HG03135 (cell line): Measurements from ENCODE around the gene CEACAM16.
A peak's percentile ranks its signal among the peaks of the same experiment; 100 is the strongest.

ENCODE experiments used
- ATAC-seq: cut with Tn5 transposase; IDR thresholded peaks from one replicate; pipeline ENCODE4 v1.9.1; 2021; ENCODE audit warnings: mild to moderate bottlenecking, moderate library complexity; ENCODE audit not compliant: unreplicated experiment

The CEACAM16 gene

DNA sequence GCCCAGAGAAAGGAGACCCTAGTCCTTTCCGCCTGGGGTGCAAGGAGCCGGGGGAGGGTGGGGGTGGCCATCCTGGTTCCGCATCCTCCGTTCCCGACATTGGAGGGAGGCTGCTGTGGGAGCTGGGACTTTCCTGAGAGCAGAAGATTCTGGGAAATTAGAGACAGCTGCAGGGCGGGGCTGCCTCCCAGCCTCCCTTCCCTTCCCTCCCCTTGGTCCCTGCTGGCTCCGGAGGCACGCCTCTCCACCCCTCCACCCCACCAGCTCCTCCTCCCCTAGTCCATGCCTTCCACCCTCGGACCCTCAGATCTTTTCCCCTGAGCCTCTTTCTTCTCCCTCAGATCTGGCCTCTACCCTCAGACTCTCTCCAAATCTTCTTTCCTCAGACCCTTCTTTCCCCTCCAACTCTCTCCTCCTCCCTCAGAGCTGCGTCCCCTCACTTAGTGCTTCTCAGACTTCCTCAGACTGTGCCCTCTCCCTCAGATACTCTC lies 46.4 kb downstream of the CEACAM16 start:
- ATAC-seq, result no peak

DNA sequence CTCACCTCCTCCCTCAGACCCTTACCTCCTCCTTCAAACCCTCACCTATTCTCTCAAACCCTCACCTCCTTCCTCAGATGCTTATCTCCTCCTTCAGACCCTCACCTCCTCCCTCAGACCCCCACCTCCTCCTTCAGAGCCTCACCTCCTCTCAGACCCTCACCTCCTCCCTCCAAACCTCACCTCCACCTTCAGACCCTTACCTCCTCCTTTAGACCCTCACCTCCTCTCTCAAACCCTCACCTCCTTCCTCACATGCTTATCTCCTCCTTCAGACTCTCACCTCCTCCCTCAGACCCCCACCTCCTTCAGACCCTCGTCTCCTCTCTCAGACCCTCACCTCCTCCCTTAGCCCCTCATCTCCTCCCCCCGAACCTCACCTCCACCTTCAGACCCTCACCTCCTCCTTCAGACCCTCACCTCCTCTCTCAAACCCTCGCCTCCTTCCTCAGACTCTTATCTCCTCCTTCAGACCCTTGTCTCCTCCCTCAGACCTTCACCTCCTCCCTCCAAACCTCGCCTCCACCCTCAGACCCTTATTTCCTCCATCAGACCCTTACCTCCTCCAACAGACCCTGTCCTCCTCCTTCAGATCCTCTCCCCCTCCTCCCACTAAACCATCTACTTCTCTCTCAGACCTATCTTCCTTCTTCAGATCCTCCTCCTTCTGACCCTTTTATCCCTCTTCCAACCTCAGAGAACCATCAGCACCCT lies 47.1 kb downstream of the CEACAM16 start:
- no peak for ATAC-seq

DNA sequence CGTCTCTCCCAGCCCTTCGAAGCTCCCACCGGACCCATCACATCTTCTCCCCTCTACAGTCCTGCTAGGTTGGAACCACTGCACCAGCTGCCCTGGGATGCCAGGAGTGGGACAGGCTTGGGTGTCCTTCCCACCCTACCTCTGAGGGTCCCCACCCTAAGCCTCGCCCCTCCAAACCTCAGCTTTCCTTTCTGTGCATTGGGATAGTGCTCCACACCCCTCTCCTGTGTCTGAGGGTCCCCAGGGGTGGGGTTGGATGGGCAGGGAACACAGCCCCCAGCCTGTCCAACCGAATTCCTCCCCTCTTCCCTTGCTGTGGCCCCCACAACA lies 47.6 kb downstream of the CEACAM16 start:
- no peak for ATAC-seq

DNA sequence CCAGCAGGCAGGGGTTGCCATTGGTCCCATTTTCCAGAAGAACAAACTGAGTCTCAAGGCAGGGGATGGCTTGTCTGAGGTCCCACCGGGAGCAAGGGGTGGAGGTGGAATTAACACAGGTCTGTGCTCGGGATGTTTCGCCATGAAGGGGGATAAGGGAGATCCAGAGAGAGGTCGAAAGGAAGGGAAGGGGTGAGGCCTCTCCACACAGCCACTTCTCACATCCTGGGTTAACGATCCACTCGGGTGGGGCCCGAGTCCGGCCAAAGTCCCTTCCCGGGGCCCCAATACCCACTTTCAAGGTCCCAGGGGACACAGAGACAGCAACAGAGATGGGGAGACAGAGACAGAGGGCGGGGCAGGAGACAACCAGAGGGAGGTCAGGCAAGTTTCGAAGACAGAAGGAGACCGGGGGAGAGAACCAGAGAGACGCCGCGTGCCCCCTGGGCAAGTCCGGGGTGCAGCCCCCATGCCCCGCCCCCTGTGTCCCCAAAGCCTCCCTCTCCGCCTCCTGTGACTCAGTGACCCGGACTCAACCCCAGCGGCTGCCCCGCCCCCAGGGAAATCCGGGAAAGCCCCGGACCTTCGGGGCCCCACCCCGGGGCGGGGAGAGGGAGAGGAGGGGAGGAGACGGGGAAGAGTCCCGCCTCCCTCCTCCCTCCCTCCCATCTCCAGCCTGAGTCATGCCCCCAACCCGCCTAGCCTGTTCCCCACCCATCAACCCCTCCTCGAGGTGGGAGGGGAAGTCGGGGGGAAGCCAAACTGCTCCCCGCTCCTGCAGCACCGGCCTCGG lies 48.2 kb downstream of the CEACAM16 start:
- no peak for ATAC-seq

DNA sequence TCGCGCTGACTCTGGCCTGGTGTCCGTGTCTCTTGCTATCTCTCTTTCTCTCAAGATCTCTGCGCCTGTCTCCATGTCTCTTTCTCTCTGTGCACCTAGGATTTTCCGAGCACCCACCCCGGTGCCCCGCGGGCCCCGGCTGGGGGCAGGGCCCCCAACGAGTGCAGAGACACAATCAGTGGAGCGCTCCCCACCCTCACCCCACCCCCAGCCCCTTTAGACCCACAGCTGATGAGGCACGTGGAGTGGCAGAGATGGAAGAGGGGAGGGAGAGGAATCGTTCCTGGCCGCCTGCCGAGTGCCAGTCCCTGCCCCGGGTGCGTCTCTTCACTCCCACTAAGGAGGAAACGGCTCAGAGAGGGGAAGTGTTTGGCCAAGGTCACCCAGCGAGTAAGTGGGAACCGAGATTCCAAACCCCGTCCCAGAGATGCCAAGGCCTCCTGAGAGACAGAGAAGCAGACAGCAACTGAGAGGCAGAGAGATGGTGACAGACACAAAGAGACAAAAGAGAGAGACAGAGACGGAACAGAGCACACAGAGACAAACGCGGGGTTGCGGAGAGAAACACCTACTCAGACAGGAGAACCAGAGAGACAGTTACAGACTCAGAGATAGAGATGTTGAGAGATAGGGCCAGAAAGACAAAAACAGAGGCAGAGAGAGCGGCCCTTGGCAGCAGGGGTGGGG lies 48.9 kb downstream of the CEACAM16 start:
- peak; percentile 15 for ATAC-seq

DNA sequence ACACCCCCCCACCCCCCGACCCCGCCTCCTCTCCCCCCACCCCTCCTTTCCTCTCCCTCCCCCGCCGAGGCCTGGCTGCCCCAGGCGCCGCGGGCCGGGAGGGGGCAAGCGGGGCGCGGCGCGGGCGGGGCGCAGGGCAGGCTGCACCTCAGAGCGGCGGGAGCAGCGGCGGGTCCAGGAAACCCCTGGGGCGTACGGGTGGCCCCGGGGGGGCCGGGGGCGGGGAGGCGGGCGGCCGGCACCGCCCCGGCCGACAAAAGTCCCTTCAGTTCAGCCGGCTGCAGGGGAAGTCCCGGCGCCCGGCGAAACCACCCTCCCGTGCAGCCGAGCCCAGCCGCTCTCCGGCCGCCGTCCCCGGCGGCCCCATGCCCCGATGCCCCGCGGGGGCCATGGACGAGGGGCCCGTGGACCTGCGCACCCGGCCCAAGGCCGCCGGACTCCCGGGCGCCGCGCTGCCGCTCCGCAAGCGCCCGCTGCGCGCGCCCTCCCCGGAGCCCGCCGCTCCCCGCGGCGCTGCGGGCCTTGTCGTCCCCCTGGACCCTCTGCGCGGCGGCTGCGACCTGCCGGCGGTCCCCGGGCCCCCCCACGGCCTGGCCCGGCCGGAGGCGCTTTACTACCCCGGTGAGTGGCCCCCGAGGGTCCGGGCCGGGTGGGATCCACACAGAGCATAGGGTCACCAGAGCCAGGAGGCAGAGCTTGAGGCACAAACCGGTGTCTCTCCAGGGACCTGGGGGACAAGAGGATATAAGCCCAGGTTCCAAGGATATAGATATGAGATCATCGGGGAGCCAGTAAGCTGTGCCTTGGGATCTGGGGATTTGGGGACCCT lies 49.7 kb downstream of the CEACAM16 start, which contains the start of gene BCL3:
Gene BCL3 (plus strand): TSS at position 283 of the 829 bp plus-strand sequence. CDS start 83 bp downstream, at position 366.
- ATAC-seq, result peak; percentile 30

DNA sequence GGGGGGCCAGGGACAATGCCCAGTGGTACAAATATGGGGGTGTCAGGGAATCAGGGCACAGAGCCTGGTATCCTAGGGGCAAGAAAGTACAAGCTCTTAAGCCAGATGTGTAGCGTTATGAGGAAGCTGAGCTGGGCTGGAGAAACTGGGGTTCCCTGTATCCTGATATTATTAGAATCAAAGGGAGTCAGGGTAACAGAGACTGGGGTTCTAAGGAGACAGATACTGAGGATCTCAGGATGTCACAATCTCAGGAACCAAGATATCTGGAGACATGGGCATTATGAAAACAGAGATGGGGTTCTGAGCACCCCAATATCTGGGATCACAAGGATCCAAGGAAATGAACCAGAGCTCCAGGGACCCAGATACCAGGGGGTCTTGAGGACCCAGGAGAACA lies 50.3 kb downstream of the CEACAM16 start:
- no peak for ATAC-seq

DNA sequence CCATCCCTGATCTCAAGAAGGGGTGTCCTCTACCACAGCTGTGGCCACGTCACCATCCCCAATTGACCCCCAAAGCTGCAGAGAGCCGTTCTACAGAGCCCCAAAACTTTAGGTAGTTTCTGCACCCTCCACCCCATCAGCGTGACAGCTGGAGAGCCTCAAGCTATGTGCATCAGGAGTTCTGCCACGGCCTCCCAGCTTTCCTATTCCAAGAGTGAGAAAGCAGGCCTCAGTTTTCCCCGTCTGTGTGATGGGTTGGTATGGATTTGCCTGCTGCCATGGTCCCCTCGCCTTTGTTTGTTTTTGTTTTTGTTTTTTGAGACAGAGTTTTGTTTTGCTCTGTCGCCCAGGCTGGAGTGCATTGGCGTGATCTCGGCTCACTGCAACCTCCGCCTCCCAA lies 51.0 kb downstream of the CEACAM16 start:
- ATAC-seq, result no peak

DNA sequence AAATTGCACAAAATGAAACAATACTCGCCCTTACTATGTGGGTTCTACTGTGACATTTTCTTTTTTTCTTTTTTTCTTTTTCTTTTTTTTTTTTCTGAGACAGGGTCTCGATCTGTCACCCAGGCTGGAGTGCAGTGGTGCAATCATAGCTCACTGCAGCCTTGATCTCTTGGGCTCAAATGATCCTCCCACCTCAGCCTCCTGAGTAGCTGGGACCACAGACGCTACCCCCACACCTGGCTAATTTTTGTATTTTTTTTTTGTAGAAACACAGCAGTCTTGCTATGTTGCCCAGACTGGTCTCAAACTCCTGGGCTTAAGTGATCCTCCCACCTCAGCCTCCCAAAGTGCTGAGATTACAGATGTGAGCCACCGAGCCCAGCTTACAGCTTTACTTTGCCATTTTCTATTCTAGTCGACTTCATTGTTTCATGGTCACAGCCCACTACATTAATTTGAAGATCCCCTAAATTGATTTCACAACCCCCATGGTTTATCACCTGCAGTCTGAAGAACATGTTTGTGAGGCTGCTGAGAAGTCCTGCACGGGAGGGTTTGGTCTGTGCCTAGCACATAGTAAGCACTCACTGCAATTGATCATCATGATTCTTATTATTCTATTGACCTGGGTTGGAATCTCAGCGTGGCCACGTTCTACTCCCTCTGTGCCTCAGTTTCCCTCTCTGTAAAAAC lies 53.3 kb downstream of the CEACAM16 start:
- no peak for ATAC-seq

DNA sequence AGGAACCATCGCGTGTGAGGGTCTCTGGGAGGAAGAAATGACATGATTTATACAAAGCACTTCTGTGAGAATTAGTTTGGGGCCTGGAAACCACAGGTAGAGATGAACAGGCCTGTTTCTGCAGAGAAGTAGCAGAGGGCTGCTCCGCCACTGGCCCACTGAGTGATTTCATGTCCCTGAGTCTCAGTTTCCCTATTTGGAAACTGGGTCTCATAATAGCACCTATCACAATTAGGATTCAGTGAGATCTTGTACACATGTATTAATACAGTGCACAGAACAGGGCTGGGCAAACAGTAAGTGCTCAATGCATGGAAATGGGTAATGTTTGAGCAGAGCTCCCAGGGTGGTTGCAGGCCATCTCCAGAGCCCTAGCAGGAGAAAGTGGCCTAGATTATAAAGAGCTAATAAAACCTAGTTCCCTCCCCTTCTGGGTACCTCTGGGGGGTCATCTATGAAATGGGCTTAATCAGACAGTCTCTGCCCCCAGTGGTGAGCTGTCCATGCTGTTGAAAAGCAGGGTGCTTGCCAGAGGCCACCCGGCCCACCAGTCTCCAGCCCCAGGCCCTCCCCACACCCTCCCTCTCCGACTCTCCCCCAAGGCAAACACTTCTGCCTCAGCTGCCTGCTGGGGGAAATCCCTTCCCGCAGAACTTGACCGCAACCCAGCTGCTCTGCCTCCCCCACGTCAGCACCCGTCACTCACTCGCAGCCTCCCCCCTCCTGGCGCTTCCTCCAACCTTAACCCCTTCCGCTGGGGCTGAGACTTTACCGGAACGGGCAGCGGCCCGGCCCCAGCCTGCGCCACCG lies 54.1 kb downstream of the CEACAM16 start:
- ATAC-seq, result peak; percentile 67

DNA sequence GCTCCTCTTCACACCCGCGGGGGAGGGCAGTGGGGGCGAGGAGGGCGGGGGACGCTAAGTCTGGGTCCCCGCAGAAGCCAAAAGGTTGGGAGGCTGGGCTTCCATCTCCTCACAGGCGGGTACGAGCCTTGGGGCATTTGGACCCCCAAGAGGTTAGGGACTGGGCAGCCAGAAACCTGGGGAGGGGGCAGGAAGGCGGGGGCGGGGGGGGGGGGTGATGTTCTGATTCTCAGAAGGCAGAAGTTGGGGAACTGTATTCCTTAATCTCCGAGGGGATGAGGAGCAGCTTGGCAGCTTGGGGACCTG lies 54.6 kb downstream of the CEACAM16 start:
- ATAC-seq, result no peak

DNA sequence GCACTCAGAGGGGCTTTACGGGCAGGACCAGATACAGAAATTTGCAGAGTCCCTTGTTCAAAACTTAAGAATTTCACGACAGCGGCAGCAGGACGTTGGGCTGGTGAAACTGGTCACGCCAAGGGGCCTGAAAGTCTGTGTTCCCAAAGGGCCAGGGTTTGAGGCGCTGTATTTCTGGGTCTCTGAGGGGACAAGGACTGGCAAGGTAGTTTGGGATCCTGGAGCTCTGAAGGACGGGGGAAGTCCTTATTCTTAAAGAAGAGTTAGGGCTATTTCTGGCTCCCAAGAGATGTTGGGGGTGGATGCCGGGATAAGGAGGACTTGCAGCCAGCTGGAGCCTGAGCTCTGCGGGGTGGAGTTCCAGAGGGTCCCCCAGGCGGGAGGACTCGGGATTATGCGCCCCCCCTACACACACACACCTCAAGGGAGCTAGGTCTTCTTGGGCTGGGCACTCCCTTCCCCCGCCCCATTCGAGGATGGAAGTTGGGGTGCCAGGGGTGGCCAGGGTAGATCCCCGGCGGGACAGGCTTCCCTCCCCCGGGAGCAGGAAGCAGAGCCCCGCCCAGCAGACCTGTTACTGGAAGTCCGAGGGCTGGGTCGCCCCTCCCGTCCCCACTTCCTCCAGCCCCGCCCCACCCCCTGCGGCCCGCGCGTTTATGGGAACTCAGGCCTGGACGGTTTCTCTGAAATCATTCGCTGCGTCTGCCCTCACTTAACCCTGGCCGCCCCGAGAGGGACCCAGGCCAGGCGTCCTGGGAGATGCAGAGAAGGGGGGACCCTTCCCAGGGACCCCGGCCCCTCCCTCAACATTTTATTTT lies 55.2 kb downstream of the CEACAM16 start:
- ATAC-seq, result no peak

DNA sequence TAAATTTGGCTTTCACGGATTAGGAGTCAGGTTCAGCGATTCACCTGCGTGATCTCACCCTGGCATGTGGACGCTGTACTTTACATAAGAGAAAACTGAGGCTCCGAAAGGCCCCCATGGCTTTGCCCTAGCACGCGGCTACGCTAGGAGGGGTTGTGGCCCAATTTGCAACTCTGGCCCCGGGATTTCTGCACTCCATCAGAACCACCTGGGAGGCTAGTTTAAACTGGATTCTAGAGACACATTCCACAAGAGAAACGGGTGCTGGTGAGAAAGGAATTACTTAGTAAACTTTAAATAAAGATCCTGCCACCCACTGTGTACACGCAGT lies 55.8 kb downstream of the CEACAM16 start:
- ATAC-seq, result no peak

DNA sequence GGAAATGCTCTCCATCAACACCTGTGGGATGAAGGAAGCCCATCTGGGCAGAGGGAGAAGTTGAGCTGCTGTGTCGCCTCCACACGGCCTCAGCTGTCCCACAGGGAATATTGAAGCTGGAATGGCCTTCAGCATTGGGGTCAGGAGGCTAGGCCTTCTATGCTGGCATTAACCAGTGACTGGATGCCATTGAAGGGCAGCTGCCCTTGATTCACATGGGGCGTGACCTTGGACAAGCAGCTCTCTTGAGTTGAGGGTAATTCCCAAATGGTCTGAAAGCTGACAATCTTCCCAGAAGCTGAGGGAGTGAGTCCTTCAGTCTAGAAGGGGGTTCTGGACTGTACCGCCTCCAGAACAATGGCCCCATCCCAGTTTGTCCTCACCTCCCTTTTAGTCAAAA lies 56.3 kb downstream of the CEACAM16 start:
- ATAC-seq, result no peak

DNA sequence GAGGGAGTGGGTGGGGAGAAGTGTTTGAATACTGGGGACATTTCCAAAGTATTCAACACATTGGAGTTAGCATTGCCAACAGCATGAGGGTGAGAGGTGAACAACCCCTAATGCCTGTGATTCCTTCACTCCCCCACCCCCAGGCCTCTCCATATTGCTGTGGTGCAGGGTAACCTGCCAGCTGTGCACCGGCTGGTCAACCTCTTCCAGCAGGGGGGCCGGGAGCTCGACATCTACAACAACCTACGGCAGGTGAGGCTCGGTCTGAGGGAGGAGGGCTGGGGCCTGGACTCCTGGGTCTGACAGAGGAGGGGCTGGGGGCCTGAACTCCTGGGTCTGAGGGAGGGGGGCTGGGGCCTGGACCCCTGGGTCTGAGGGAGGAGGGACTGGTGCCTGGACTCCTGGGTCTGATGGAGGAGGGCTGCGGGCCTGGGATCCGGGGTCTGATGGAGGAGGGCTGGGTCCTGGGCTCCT lies 57.2 kb downstream of the CEACAM16 start:
- ATAC-seq, result no peak

DNA sequence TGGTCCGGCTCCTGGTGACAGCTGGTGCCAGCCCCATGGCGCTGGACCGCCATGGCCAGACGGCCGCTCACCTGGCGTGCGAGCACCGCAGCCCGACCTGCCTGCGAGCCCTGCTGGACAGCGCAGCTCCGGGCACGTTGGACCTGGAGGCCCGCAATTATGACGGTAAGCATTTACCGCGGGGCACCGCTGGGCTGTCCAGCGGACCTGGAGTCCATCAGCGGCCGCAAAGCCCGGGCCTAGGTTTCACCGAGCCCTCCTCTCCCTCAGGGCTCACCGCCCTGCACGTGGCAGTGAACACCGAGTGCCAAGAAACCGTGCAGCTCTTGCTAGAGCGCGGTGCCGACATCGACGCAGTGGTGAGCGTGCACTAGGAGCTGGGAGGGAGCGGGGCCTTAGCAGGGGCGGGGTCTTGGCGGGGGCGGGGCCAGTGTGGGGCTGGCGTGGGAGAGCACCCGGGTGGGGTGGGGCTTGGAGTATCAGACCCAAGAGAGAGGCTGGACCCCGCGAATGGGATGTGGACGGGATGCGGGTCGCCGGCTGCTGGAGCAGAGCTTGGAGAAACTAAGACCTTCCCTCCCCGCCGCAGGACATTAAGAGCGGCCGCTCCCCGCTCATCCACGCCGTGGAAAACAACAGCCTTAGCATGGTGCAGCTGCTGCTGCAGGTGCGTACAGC lies 58.2 kb downstream of the CEACAM16 start:
- no peak for ATAC-seq

DNA sequence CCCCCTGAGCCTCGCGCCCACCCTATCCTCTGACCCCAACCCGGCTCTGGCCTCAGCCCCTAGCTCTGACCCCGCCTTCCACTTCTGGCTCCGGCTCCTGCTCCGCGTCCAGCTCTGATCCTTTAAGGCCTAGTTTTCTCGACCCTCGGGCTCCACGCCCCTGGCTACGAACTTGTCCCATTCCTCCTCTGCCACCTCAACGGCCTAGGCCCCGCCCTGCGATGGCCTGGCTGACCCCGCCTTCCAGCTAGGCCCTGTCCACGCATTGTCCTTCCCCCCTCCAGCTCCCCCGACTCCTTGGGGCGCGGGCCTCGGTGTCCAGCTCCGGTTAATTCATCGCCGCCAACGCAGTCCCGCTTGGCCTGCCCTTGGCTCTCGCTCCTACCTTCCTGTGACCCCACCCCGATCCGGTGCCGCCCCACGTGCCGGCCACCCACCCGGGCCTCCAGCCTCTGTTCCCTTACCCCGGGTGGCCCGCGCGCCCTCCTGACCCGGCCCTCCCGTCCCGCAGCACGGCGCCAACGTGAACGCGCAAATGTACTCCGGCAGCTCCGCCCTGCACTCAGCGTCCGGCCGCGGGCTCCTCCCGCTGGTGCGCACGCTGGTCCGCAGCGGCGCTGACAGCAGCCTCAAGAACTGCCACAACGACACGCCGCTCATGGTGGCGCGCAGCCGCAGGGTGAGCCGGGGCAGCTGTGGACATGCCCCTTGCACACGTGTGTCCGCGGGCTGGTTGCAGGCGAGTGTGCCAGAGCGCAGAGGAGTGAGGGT lies 59.0 kb downstream of the CEACAM16 start:
- ATAC-seq, result no peak
